Panc1 (cell line): ENCODE results near the gene ISOC2.

ENCODE experiments used
- CTCF ChIP-seq: fragments of 450-650 bp; IDR thresholded peaks from 2 replicates; pipeline ENCODE4 v1.5.1; 2017; ENCODE audit warnings: mild to moderate bottlenecking
- POLR2AphosphoS5 ChIP-seq: IDR thresholded peaks from 2 replicates; pipeline ENCODE4 v1.6.1; 2012; ENCODE audit warnings: mild to moderate bottlenecking, low read depth, low read length, moderate library complexity
- SIN3A ChIP-seq: IDR thresholded peaks from 2 replicates; pipeline ENCODE4 v1.6.1; 2012; ENCODE audit warnings: low read depth, mild to moderate bottlenecking, low read length, moderate library complexity, borderline replicate concordance; ENCODE audit not compliant: insufficient read depth
- TCF7L2 ChIP-seq: IDR thresholded peaks from 2 replicates; pipeline ENCODE4 v1.6.1; 2011; ENCODE audit warnings: mild to moderate bottlenecking, low read depth, low read length, inconsistent platforms

- no peak; the same call in 1 of the 2 replicates for TF ChIP-seq POLR2AphosphoS5
- TF ChIP-seq CTCF = no peak; the same call in 1 of the 2 replicates
- no peak for TF ChIP-seq TCF7L2
- no peak for TF ChIP-seq SIN3A
These were observed 8.6 kb downstream of the ISOC2 start for GRCh38 chr19:55452749-55453346.
